Stimulated activated CD4-positive, alpha-beta T cell treated with anti-CD3 and anti-CD28 coated beads, Interleukin-15, amount 100 ng/mL, for 48 hours (primary cell): ENCODE data around the gene BMP6.

ENCODE experiments used
- DNase-seq, 2 donors: peaks; one replicate each; pipeline ENCODE4 v3.0.0-alpha.2; 2020; ENCODE audit warnings: low read depth in 2 of 2

Gene BMP6

GRCh38 chr6:7832904-7833750 lies 107.2 kb downstream of the BMP6 start:
- DNase-seq, result no peak

GRCh38 chr6:7833751-7834070 lies 107.8 kb downstream of the BMP6 start:
- DNase-seq, result no peak

GRCh38 chr6:7836371-7837026 lies 110.6 kb downstream of the BMP6 start:
- no peak for DNase-seq

- DNase-seq, result no peak
These were observed 116.0 kb downstream of the BMP6 start for GRCh38 chr6:7841781-7842468.

- no peak for DNase-seq
These were observed 121.3 kb downstream of the BMP6 start for GRCh38 chr6:7846966-7847818.

GRCh38 chr6:7848229-7848628 lies 122.3 kb downstream of the BMP6 start:
- no peak for DNase-seq

- no peak for DNase-seq
These were observed 125.9 kb downstream of the BMP6 start for GRCh38 chr6:7851780-7852179.

GRCh38 chr6:7859591-7859990 lies 133.7 kb downstream of the BMP6 start:
- DNase-seq, result no peak

- DNase-seq, result no peak
These were observed 139.9 kb downstream of the BMP6 start for GRCh38 chr6:7865781-7866180.

- DNase-seq, result no peak
These were observed 140.6 kb downstream of the BMP6 start for GRCh38 chr6:7866526-7866925.

- no peak for DNase-seq
These were observed 143.0 kb downstream of the BMP6 start for GRCh38 chr6:7868926-7869325.

- DNase-seq, result no peak
These were observed 152.6 kb downstream of the BMP6 start for GRCh38 chr6:7878401-7878964.

GRCh38 chr6:7879043-7879442 lies 153.1 kb downstream of the BMP6 start:
- DNase-seq, result no peak

GRCh38 chr6:7879579-7879978 lies 153.7 kb downstream of the BMP6 start:
- DNase-seq, result no peak

- DNase-seq, result no peak
These were observed 154.2 kb downstream of the BMP6 start for GRCh38 chr6:7879980-7880717.

- DNase-seq, result no peak
These were observed 154.8 kb downstream of the BMP6 start for GRCh38 chr6:7880718-7881107.

- DNase-seq, result no peak
These were observed 156.0 kb downstream of the BMP6 start for GRCh38 chr6:7881765-7882500.

GRCh38 chr6:7882505-7883257 lies 156.8 kb downstream of the BMP6 start:
- no peak for DNase-seq

- DNase-seq, result no peak
These were observed 157.5 kb downstream of the BMP6 start for GRCh38 chr6:7883381-7883780.
